NCI-H1694 (cell line): ENCODE data around the gene B4GALNT1.
"Not testable (repeated sequence)": the region's sequence is repeated elsewhere in the genome, so short reads cannot be mapped to it uniquely, and the experiment has no call there.

Source experiments
- DNase-seq: peaks from one replicate; lab custom pipeline; 2025; lab: John Stamatoyannopoulos, UW

B4GALNT1 gene

GRCh38 chr12:57632958-57633840 lies at the start of gene B4GALNT1:
B4GALNT1 (minus strand) TSS chr12:57633201; CDS start chr12:57632132, 1,069 bp downstream.
- DNase-seq = peak; percentile 34

DNA sequence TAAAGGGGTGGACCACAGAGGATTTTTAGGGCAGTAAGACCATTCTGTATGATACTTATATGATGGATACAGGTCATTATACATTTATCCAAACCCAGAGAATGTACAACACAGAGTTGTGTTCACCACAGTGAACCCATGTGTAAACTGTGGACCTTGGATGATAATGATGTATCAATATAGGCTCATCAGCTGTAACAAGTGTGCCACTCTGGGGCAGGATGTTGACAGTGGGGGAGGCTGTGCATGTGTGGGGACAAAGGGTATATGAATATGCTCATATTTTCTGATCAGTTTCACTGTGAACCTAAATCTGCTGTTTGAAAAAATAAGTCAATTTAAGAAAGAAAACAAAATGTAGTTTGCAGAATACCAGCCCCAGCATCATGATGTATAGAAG lies 46.7 kb upstream of the B4GALNT1 start:
- no peak for DNase-seq

DNA sequence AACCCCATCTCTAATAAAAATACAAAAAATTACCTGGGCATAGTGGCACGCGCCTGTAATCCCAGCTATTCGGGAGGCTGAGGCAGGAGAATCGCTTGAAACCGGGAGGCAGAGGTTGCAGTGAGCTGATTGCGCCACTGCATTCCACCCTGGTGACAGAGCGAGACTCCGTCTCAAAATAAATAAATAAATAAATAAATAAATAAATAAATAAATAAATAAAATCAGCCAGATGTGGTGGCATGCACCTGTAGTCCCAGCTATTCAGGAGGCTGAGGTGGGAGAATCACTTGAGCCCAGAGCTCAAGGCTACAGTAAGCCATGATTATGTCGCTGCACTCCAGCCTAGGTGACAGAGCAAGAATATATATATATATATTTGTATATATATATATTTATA lies 44.9 kb upstream of the B4GALNT1 start:
- not testable (repeated sequence) for DNase-seq

DNA sequence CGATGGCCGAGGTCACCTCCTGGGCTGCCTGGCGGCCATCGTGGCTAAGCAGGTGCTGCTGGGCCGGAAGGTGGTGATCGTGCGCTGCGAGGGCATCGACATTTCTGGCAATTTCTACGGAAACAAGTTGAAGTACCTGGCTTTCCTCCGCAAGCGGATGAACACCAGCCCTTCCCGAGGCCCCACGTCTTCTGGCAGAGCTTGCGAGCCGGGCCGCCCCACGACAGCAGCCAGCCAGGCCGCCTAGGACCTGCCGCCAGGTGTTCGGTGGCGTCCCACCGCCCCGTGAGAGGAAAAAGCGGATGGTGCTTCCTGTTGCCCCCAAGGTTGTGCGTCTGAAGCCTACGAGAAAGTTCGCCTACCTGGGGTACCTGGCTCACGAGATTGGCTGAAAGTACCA lies 41.7 kb upstream of the B4GALNT1 start:
- DNase-seq = no peak

- DNase-seq = no peak
These were observed 39.8 kb upstream of the B4GALNT1 start for GRCh38 chr12:57672801-57673200.

DNA sequence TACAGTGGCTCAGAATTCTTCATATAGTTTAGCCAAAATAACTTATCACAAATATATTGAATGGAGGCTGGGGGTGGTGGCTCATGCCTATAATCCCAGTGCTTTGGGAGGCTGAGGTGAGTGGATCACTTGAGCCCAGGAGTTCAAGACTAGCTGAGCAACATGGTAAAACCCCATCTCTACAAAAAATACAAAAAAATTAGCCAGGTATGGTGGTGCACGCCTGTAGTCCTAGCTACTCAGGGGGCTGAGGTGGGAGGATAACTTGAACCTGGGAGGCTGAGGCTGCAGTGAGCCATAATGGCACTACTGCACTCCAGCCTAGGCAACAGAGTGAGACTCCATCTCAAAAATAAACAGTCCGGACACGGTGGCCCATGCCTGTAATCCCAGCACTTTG lies 38.8 kb upstream of the B4GALNT1 start:
- not testable (repeated sequence) for DNase-seq

DNA sequence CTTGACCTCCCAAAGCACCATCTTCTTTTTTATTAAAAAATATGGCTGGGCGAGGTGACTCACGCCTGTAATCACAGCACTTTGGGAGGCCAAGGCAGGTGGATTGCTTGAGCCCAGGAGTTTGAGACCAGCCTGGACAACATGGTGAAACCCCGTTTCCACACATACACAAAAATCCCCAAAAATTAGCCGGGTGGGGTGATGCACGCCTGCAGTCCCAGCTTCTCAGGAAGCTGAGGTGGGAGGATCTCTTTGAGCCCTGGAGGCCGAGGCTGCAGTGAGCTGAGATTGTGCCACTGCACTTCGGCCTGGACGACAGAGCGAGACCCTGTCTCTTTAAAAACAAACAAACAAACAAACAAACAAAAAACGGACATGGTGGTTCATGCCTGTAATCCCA lies 36.7 kb upstream of the B4GALNT1 start:
- not testable (repeated sequence) for DNase-seq

DNA sequence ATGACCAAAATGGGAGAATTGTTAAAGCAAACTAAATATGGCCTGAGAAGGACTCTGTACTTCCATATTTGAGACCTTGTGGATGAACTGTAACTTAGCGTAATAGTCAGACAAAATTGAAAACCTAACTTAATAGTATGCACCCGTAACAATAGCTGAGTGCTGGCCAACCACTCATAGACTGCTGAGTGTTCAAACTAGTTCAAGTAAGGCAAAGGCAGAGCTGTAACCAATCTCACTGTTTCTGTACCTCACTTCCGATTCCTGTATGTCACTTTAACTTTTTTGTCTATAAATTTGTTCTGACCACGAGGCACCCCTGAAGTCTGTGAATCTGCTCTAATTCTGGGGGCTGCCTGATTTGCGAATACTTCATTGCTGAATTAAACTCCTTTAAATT lies 33.9 kb upstream of the B4GALNT1 start:
- DNase-seq = no peak

- DNase-seq = not testable (repeated sequence)
These were observed 32.2 kb upstream of the B4GALNT1 start for GRCh38 chr12:57665066-57665820.

GRCh38 chr12:57661376-57661775 lies 28.4 kb upstream of the B4GALNT1 start:
- no peak for DNase-seq

- no peak for DNase-seq
These were observed 25.9 kb upstream of the B4GALNT1 start for GRCh38 chr12:57658890-57659289.

- no peak for DNase-seq
These were observed 24.7 kb upstream of the B4GALNT1 start for GRCh38 chr12:57657744-57658143.

- DNase-seq = not testable (repeated sequence)
These were observed 23.4 kb upstream of the B4GALNT1 start for GRCh38 chr12:57656408-57656807.

GRCh38 chr12:57655541-57656240 lies 22.7 kb upstream of the B4GALNT1 start:
- DNase-seq = no peak

DNA sequence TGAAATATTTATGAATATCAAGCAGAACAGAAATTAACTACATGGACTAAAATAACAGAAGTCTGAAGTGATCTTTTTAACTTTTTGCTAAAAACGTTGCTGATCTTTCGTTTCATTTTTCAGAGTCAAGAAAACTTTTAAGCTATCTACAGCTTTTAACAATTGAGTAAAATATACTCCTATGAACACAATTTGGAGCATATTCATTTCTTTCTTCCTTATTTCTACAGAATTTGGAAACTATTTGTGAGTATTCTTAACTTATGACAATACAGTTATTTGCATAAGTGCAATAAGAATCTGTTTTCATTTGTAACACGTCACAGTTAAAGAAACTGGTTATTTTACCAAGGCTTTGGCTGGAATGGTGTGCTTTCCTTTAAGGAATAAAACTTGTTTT lies 21.0 kb upstream of the B4GALNT1 start:
- no peak for DNase-seq

- not testable (repeated sequence) for DNase-seq
These were observed 13.7 kb upstream of the B4GALNT1 start for GRCh38 chr12:57646659-57647049.

DNA sequence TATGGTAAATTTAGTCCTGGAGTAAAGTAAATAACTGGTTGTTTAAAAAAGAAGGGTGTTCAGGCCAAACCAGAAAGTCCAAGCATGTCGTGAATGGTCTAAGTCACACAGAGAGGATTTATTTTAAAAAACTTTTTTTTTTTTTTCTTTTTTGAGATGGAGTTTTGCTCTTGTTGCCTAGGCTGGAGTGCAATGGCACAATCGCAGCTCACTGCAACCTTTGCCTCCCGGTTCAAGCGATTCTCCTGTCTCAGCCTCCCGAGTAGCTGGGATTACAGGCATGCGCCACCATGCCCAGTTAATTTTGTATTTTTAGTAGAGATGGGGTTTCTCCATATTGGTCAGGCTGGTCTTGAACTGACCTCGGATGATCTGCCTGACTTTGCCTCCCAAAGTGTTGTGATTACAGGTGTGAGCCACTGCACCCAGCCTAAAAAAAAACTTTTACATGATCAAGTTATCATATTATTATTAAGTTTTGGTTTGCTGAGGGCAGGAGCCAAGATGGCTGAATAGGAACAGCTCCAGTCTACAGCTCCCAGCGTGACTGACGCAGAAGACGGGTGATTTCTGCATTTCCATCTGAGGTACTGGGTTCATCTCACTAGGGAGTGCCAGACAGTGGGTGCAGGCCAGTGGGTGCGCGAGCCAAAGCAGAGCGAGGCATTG lies 13.1 kb upstream of the B4GALNT1 start:
- DNase-seq = peak; percentile 28

DNA sequence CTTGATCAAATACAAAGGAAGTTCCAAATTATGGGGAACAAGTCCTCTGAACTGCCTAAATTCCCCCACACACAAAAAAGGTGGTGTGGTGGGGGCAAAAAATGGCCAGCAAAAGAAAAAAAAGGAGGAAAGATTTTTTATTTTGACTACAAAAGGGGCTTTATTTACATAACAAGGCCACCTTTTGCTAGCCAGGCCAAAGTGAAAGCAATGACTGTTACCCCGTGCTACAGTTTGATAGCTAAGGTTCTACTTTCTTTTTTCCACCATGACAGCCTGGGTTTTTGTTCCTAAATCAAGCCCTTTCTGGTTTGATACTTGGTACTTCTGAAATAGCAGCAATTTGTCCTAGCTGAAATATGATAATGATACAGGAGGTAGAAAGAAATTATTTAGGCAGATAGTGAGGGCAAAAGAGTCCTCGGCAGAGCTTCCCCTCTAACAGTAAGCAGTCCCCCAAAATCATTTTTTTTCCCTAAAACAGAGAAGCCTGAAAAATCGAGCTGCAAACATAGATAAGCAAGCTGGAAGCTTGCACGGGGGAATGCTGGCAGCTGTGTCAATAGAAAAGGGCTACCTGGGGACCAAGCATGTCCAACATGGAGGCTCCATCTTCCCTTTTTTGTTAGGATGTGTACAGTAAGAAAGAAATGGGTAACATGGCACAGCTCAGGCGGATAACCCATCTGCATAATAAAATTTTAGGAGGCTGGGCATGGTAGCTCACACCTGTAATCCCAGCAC lies 8.9 kb upstream of the B4GALNT1 start:
- DNase-seq = no peak

- no peak for DNase-seq
These were observed 7.4 kb upstream of the B4GALNT1 start for GRCh38 chr12:57640175-57641042.

- DNase-seq = no peak
These were observed 5.1 kb upstream of the B4GALNT1 start for GRCh38 chr12:57638096-57638495.
